Upper lobe of right lung (tissue), 1 donor: Measurements from ENCODE around the gene FST. TPM values are rescaled to one million over a fixed set of nuclear protein-coding genes. Genes with fewer than 3 reads are reported as not detected.
A peak's percentile ranks its signal among the peaks of the same experiment; 100 is the strongest.

Experiments used
- ATAC-seq: fragments of 200-7000 bp; cut with Tn5 transposase; one replicate; pipeline ENCODE4 v1.9.1; 2020; ENCODE audit warnings: mild to moderate bottlenecking, moderate library complexity
- DNase-seq: peaks from one replicate; pipeline ENCODE4 v3.0.0-alpha.2; 2020
- H3K27ac ChIP-seq: fragments of 200-600 bp; one replicate; pipeline ENCODE4 v1.8.0; 2022
- H3K27me3 ChIP-seq: fragments of 200-600 bp; one replicate; pipeline ENCODE4 v1.8.0; 2022; ENCODE audit warnings: mild to moderate bottlenecking
- H3K36me3 ChIP-seq: fragments of 200-600 bp; one replicate; pipeline ENCODE4 v1.8.0; 2022
- H3K4me1 ChIP-seq: fragments of 200-600 bp; one replicate; pipeline ENCODE4 v1.8.0; 2022
- H3K4me3 ChIP-seq: fragments of 200-600 bp; one replicate; pipeline ENCODE4 v1.8.0; 2022; ENCODE audit warnings: mild to moderate bottlenecking
- H3K9me3 ChIP-seq: fragments of 200-600 bp; one replicate; pipeline ENCODE4 v1.8.0; 2022
- intact Hi-C: fragments of 100-400 bp; cut with DNase I; formaldehyde crosslinking; loops from one replicate; pipeline ENCODE4 v1.11.0; 2022
- total RNA-seq: library from RNA; stranded (reverse); fragmentation: NEBNext Ultra II Directional; extraction: Animal tissue kit (Norgen Biotek cat#: 25700); gene quantifications from one replicate; pipeline ENCODE4 v1.2.1, GENCODE V29; 2021
- TF ChIP-seq, protein P1 (sequence below): fragments of 200-600 bp; IDR thresholded peaks from one replicate; pipeline ENCODE4 v1.8.0; 2022; ENCODE audit warnings: antibody characterized with exemption
- donor health status: DM: no; HTN: yes; CAD: no; lungs with severe emphysema.

The FST gene
- total RNA-seq, 1 donor from 2014 or later, result 4.2 TPM

DNA sequence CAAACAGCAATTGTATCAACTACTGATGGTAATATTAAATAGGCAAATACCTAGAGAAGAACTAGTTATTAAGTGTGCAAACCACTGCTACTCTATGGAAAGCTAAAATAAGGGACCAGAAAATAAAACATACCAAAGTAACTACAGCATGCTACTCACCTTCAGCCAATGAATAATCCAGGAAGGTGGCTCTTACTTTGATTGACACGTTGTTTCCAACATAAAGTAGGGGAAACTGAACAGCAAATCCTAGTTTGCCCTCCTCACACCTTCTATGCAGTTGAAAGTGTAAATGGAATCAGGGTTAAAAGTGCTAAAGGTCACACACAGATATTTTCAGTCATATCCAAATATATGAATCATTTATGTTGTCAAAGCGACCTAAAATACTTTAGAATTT is 5.1 kb upstream of the FST start:
- Histone ChIP-seq H3K27ac (no peak overlapping the region), H3K4me1 (peaks cover 3% of the 10 kb centered on the region), H3K4me3 (no peak overlapping the region), H3K9me3 (no peaks in the 10 kb centered on the region), H3K36me3 (no peaks in the 10 kb centered on the region), H3K27me3 (peaks cover 3% of the 10 kb centered on the region)
- no peak for DNase-seq
- intact Hi-C loops, result loop anchor here (10.0 kb wide), 1 partner anchor 739 kb away; no protein-coding TSS in a partner anchor
- ATAC-seq, result no peak
- TF ChIP-seq, protein P1, sequence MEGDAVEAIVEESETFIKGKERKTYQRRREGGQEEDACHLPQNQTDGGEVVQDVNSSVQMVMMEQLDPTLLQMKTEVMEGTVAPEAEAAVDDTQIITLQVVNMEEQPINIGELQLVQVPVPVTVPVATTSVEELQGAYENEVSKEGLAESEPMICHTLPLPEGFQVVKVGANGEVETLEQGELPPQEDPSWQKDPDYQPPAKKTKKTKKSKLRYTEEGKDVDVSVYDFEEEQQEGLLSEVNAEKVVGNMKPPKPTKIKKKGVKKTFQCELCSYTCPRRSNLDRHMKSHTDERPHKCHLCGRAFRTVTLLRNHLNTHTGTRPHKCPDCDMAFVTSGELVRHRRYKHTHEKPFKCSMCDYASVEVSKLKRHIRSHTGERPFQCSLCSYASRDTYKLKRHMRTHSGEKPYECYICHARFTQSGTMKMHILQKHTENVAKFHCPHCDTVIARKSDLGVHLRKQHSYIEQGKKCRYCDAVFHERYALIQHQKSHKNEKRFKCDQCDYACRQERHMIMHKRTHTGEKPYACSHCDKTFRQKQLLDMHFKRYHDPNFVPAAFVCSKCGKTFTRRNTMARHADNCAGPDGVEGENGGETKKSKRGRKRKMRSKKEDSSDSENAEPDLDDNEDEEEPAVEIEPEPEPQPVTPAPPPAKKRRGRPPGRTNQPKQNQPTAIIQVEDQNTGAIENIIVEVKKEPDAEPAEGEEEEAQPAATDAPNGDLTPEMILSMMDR, result no peak

- Histone ChIP-seq H3K36me3 (no peaks in the 10 kb centered on the region), H3K4me3 (no peak overlapping the region), H3K9me3 (no peaks in the 10 kb centered on the region), H3K27ac (no peak overlapping the region), H3K4me1 (peaks cover 3% of the 10 kb centered on the region), H3K27me3 (peaks cover 3% of the 10 kb centered on the region)
- intact Hi-C loops, result loop anchor here (10.0 kb wide), 1 partner anchor 739 kb away; no protein-coding TSS in a partner anchor
- ATAC-seq (no peak), DNase-seq (no peak)
- TF ChIP-seq, protein P1, result no peak
These were observed 4.4 kb upstream of the FST start for GRCh38 chr5:53476019-53476418.

- ATAC-seq (no peak), DNase-seq (no peak)
- no peaks in the 10 kb centered on the region for H3K9me3 ChIP-seq
- intact Hi-C loops, result loop anchor here (10.0 kb wide), 1 partner anchor 738 kb away; no protein-coding TSS in a partner anchor
- TF ChIP-seq, protein P1, result no peak
- peaks cover 3% of the 10 kb centered on the region for H3K4me1 ChIP-seq
- peaks cover 3% of the 10 kb centered on the region for H3K27me3 ChIP-seq
- no peak overlapping the region for H3K27ac ChIP-seq
- H3K36me3 ChIP-seq, result no peaks in the 10 kb centered on the region
- no peak overlapping the region for H3K4me3 ChIP-seq
These were observed 3.6 kb upstream of the FST start for GRCh38 chr5:53476531-53477480.

DNA sequence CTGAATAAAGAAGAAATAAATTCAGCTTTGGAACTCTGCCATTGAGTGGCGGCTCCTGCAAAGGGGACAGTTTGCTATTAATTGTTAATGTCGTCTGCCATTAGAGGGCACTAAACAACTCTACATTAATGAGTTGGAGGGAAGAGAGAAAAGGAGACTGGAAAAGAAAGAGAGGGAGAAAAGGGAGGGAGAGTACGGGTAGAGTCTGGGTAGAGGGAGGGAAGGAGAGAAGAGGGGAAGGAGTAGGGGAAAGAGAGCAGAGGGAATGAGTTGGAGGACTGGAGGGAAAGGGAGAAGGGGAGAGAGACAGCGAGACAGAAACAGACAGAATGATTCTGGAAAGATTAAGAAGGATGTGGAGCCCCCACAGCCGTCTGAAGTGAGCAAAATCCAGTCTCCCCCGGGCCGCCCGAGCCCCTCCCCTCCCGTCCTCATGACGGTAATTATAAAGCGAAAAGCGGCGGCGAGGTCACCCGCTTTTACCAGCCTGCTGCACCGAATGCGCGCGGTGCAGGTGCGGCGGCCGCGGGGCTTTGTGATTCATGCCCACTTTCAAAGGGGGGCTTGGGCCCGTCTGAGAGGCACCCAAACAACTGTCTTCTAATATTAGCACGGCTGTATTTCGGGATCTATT is 1.9 kb upstream of the FST start:
- Histone ChIP-seq H3K36me3 (no peaks in the 10 kb centered on the region), H3K27me3 (peaks cover 3% of the 10 kb centered on the region), H3K27ac (no peak overlapping the region), H3K4me3 (peak overlapping the region; percentile 71), H3K4me1 (peaks cover 3% of the 10 kb centered on the region), H3K9me3 (no peaks in the 10 kb centered on the region)
- DNase-seq (no peak), ATAC-seq (peak; percentile 48)
- intact Hi-C loops, result loop anchor here (10.0 kb wide), 1 partner anchor 736 kb away; no protein-coding TSS in a partner anchor
- TF ChIP-seq, protein P1, result peak; percentile 60

DNA sequence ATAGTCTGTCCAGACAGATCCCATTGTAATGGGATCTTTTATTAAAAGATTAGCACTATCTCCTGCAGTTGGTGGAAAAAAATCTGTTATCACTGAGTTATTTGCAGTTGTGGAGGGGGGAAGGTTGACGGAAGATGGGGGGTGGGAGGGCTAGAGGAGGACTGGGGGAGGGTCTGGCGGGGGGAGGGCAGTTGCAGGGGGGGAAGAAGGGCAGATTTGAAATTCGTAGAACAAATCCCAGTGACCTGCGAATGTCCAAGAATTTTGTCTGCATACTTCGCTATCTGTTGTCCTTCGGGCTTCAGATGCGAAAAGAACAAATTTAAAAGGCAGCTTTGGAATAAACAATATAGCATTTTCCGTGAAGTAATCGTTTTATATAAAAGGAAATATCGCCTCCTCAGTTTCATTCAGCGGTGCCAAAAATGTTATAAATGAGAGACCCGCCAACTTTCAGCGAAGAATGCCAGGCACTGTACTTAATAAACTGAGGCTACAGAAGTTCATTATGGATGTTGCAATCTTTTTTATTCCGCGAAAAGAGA is 1.3 kb upstream of the FST start:
- Histone ChIP-seq H3K4me3 (peak overlapping the region; percentile 71), H3K27me3 (peaks cover 3% of the 10 kb centered on the region), H3K4me1 (peaks cover 3% of the 10 kb centered on the region), H3K9me3 (no peaks in the 10 kb centered on the region), H3K27ac (peak overlapping the region; percentile 51), H3K36me3 (no peaks in the 10 kb centered on the region)
- ATAC-seq, result no peak
- no peak for DNase-seq
- intact Hi-C loops, result loop anchor here (10.0 kb wide), 1 partner anchor 736 kb away; no protein-coding TSS in a partner anchor
- TF ChIP-seq, protein P1, result no peak
